Measurements from ENCODE around the gene CD27. TPM values are rescaled to one million over a fixed set of nuclear protein-coding genes. Genes with fewer than 3 reads are reported as not detected.

CD27 gene
- 0.39 TPM for total RNA-seq (2013)
- polyA plus RNA-seq (1 to 10 TPM in 1 of 3 donors, under 1 TPM in 2; 0.08 to 1.2 (median 0.88) TPM), polyA minus RNA-seq (0.56 TPM in 1 of 2 replicates, not detected in the other), total RNA-seq (0 to 0.35 (median 0) reads per million in 11 experiments)

DNA sequence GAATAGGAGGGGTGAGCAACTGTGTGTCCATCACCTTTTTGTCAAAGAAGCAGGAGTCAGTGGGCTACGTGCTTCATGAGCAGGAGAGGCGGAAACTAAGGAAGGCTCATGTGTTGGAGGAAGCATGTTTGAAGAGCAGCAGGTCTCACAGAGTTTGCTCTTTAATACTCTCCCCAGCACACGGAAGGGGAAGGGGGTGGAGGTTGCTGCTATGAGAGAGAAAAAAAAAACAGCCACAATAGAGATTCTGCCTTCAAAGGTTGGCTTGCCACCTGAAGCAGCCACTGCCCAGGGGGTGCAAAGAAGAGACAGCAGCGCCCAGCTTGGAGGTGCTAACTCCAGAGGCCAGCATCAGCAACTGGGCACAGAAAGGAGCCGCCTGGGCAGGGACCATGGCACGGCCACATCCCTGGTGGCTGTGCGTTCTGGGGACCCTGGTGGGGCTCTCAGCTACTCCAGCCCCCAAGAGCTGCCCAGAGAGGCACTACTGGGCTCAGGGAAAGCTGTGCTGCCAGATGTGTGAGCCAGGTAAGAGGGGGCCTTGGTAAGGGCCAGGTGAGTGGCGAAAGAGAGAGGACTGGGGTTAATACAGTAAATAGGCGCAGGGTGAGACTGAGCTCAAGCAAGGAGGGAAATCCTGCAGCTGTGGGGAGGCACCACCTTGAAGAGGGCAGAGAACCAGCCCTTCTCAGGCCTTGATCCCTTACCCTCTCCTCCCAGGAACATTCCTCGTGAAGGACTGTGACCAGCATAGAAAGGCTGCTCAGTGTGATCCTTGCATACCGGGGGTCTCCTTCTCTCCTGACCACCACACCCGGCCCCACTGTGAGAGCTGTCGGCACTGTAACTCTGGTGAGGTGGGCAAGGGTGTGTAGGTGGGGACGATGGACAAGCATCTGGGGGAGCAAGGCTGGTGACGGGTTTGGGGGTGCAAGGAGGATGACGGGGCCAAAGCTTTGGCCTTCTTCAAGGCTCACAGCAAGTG lies at the start of gene CD27:
Gene CD27, plus strand, starts transcription at position 252 of the 985 bp plus-strand sequence. Its CDS starts 141 bp downstream, at position 393.
- Histone ChIP-seq H3K4me2 (replicated peaks; ENCODE audit: extremely low read depth, low read length, poor library complexity, severe bottlenecking) (no peak within 1 kb of the TSS), H3K4me1 (ENCODE audit: control insufficient read depth in 1 of 2, insufficient read depth in 2 of 2, low read length in 2 of 2) (peaks cover 0 to 9% of the 10 kb centered on the region in 2 donors), H3K27ac (ENCODE audit: low read depth in 1 of 2, low read length in 2 of 2) (no peak within 1 kb of the TSS), H3K27me3 (ENCODE audit: control insufficient read depth in 2 of 2, insufficient read depth in 2 of 2, low read length in 2 of 2) (no peaks in the 10 kb centered on the region), H3K4me3 (replicated peaks in 1 of 3; ENCODE audit: low read depth in 2 of 3, low read length in 3 of 3) (no peak within 1 kb of the TSS), H3K79me2 (ENCODE audit: insufficient read depth, low read length) (peaks cover 1% of the 10 kb centered on the region), H3K36me3 (replicated peaks in 1 of 2; ENCODE audit: control insufficient read depth in 1 of 2, insufficient read depth in 2 of 2, low read length in 2 of 2) (peaks cover 2 to 21% of the 10 kb centered on the region in 2 donors), H3K9me3 (replicated peaks in 1 of 2; ENCODE audit: control insufficient read depth in 1 of 2, insufficient read depth in 1 of 2, low read length in 2 of 2) (no peaks in the 10 kb centered on the region), H4K20me1 (ENCODE audit: insufficient read depth, low read length) (no peaks in the 10 kb centered on the region), H2AFZ (ENCODE audit: insufficient read depth, low read depth, low read length, poor library complexity, severe bottlenecking) (no peak within 1 kb of the TSS), H3K9ac (ENCODE audit: insufficient read depth, low read length, poor library complexity, severe bottlenecking) (no peak within 1 kb of the TSS)
- TF ChIP-seq, protein P1, sequence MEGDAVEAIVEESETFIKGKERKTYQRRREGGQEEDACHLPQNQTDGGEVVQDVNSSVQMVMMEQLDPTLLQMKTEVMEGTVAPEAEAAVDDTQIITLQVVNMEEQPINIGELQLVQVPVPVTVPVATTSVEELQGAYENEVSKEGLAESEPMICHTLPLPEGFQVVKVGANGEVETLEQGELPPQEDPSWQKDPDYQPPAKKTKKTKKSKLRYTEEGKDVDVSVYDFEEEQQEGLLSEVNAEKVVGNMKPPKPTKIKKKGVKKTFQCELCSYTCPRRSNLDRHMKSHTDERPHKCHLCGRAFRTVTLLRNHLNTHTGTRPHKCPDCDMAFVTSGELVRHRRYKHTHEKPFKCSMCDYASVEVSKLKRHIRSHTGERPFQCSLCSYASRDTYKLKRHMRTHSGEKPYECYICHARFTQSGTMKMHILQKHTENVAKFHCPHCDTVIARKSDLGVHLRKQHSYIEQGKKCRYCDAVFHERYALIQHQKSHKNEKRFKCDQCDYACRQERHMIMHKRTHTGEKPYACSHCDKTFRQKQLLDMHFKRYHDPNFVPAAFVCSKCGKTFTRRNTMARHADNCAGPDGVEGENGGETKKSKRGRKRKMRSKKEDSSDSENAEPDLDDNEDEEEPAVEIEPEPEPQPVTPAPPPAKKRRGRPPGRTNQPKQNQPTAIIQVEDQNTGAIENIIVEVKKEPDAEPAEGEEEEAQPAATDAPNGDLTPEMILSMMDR (IDR thresholded peaks at IDR 0.05): no peak
- H3K4me3 Mint-ChIP-seq: peak within 1 kb of the TSS in 1 of 2 donors; percentile 43
- 98% methylated on average over 9 of the region's 16 CpGs for WGBS (ENCODE audit: insufficient coverage)
- peaks cover 0 to 4% (median 0%) of the 10 kb centered on the region in 7 donors for H3K9me3 Mint-ChIP-seq
- peak within 1 kb of the TSS in 1 of 7 donors; percentile 69 for H3K27ac Mint-ChIP-seq
- H3K27me3 Mint-ChIP-seq (ENCODE audit: low read depth in 3 of 3): peaks cover 0 to 9% (median 7%) of the 10 kb centered on the region in 3 donors
- peaks cover 15% of the 10 kb centered on the region for H3K4me1 Mint-ChIP-seq
- no peak for DNase-seq
- H3K36me3 Mint-ChIP-seq: peaks cover 20 to 22% of the 10 kb centered on the region in 2 donors
- intact Hi-C loops (cut with micrococcal nuclease): no loop called here

DNA sequence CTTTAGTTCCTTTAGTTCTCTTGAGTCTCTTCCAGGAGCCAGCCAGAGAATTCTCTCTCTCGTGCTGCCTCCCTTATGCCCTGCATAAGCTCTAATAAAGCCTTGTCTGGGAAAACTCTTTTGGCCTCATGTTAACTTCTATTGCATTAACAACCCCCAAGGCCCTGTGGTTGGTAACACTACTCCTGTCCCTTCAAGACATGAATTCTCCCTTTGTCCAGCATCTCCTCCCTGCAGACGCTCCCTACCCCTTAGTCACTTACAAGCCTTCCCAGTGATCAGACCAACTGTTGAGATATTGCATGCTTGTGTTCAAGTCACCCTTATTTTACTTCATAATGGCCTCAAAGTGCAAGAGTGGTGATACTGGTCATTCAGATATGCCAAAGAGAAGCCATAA lies 48.7 kb upstream of the CD27 start:
- peaks cover 0 to 4% (median 0%) of the 10 kb centered on the region in 3 donors for H3K27me3 Mint-ChIP-seq (ENCODE audit: low read depth in 3 of 3)
- intact Hi-C loops (cut with micrococcal nuclease): no loop called here

More for the DNA sequence above, 48.7 kb upstream of the CD27 start:
- peaks cover 34% of the 10 kb centered on the region for H3K4me1 Mint-ChIP-seq
- peaks cover 28% of the 10 kb centered on the region for H4K20me1 ChIP-seq (ENCODE audit: insufficient read depth, low read length)
- no peak overlapping the region for H3K27ac ChIP-seq (ENCODE audit: low read depth in 1 of 2, low read length in 2 of 2)
- no peaks in the 10 kb centered on the region for H3K27me3 ChIP-seq (ENCODE audit: control insufficient read depth in 2 of 2, insufficient read depth in 2 of 2, low read length in 2 of 2)
- H3K36me3 ChIP-seq (replicated peaks in 1 of 2; ENCODE audit: control insufficient read depth in 1 of 2, insufficient read depth in 2 of 2, low read length in 2 of 2): peaks cover 12 to 25% of the 10 kb centered on the region in 2 donors
- WGBS (ENCODE audit: insufficient coverage): 100% methylated on average over 2 of the region's 2 CpGs
- H3K79me2 ChIP-seq (ENCODE audit: insufficient read depth, low read length): no peaks in the 10 kb centered on the region
- no peaks in the 10 kb centered on the region for H3K9me3 ChIP-seq (replicated peaks in 1 of 2; ENCODE audit: control insufficient read depth in 1 of 2, insufficient read depth in 1 of 2, low read length in 2 of 2)
- H3K9ac ChIP-seq (ENCODE audit: insufficient read depth, low read length, poor library complexity, severe bottlenecking): no peak overlapping the region
- H3K9me3 Mint-ChIP-seq: peaks cover 0 to 2% (median 0%) of the 10 kb centered on the region in 7 donors
- peaks cover 30 to 51% of the 10 kb centered on the region in 2 donors for H3K36me3 Mint-ChIP-seq
- DNase-seq: no peak
- H3K4me1 ChIP-seq (ENCODE audit: control insufficient read depth in 1 of 2, insufficient read depth in 2 of 2, low read length in 2 of 2): peaks cover 27 to 38% of the 10 kb centered on the region in 2 donors
- H3K4me2 ChIP-seq (replicated peaks; ENCODE audit: extremely low read depth, low read length, poor library complexity, severe bottlenecking): no peak overlapping the region
- no peak overlapping the region for H3K4me3 ChIP-seq (replicated peaks in 1 of 3; ENCODE audit: low read depth in 2 of 3, low read length in 3 of 3)
- H3K27ac Mint-ChIP-seq: no peak overlapping the region
- no peak overlapping the region for H2AFZ ChIP-seq (ENCODE audit: insufficient read depth, low read depth, low read length, poor library complexity, severe bottlenecking)
- TF ChIP-seq, protein P1 (IDR thresholded peaks at IDR 0.05): no peak
- no peak overlapping the region for H3K4me3 Mint-ChIP-seq
